Measurements from ENCODE around the gene KRTAP5-7.
"Not testable (repeated sequence)": the region's sequence is repeated elsewhere in the genome, so short reads cannot be mapped to it uniquely, and the experiment has no call there.

- not testable (repeated sequence) for TF ChIP-seq MAFG (CRISPR knock-in tag; IDR thresholded peaks at IDR 0.05); KLF12 (CRISPR knock-in tag; IDR thresholded peaks at IDR 0.05; ENCODE audit: borderline replicate concordance); ZHX1 (CRISPR knock-in tag; IDR thresholded peaks at IDR 0.05; ENCODE audit: low read depth)
Observed at GRCh38 chr11:71540521-71541304, 13.6 kb downstream of the KRTAP5-7 start.
